Thyroid gland (tissue), 4 donors: Measurements from ENCODE around the gene NTRK2.

ENCODE experiments used
- CTCF ChIP-seq, 6 experiments: fragments of 200-600 bp in 3 of 6; fragments of 450-650 bp in 3 of 6; sonication (generic) in 3 of 6; IDR thresholded peaks; one replicate each; pipeline ENCODE4 v1.5.1; 2016 to 2019; ENCODE audit warnings: antibody characterized with exemption in 6 of 6, mild to moderate bottlenecking in 2 of 6, inconsistent platforms in 1 of 6, moderate library complexity in 1 of 6
- POLR2A ChIP-seq, 2 donors: fragments of 450-650 bp; IDR thresholded peaks; one replicate each; pipeline ENCODE4 v1.6.1; 2017; ENCODE audit warnings: antibody characterized with exemption in 2 of 2, mild to moderate bottlenecking in 2 of 2, moderate library complexity in 1 of 2

DNA sequence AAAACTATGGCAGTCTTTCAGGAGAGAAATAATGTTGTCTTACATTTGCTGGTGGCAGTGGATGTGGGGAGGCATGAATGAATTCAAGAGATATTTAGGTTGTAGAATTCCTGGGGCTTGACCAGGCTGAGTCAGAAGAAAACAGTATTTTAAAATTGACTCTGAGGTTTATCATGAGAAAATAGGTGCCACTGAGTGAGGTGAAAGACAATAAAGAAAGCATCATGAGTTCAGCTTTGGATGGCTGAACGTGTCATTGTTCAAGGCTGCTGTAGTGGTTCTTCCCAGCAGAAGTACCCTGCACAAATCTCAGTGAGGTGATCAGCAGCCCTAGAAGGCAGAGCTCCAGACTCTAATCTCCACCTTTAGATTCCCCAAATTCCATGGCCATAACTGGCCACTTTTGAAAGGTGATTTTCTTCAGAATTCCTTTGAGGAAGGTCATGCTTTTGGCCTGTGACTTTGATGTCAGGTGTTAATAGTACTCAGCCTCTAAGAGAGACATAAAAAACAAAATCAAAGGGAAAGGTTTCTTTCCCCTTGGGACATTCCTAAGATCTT, 395.4 kb downstream of the NTRK2 start:
- TF ChIP-seq CTCF (IDR thresholded peaks at IDR 0.05) = no peak
- no peak for TF ChIP-seq POLR2A (IDR thresholded peaks at IDR 0.05)
